GM13976 (cell line): ENCODE data around the gene CCNDBP1.
"Not testable (repeated sequence)": the region's sequence is repeated elsewhere in the genome, so short reads cannot be mapped to it uniquely, and the experiment has no call there.

Experiments
- DNase-seq: peaks from one replicate; pipeline ENCODE4 v3.0.0; 2012; ENCODE audit warnings: low spot score
- CTCF ChIP-seq: IDR thresholded peaks from 2 replicates; pipeline ENCODE4 v1.5.1; 2012; ENCODE audit warnings: borderline replicate concordance, mild to moderate bottlenecking; ENCODE audit not compliant: insufficient read depth; ENCODE audit errors: extremely low read depth, missing control alignments, control extremely low read depth
- in situ Hi-C: fragments of 300-500 bp; cut with MboI; formaldehyde crosslinking; loops from one replicate; pipeline ENCODE4 v1.12.0; 2022; ENCODE audit warnings: low sequenced_read_pairs, mixed read lengths, inconsistent platforms; ENCODE audit not compliant: unreplicated experiment

The CCNDBP1 gene

GRCh38 chr15:43153269-43153668 lies 31.9 kb upstream of the CCNDBP1 start:
- in situ Hi-C loops, result no loop called here
- no peak for TF ChIP-seq CTCF
- no peak for DNase-seq

GRCh38 chr15:43165801-43166325 lies 19.3 kb upstream of the CCNDBP1 start:
- no peak for DNase-seq
- in situ Hi-C loops, result no loop called here
- TF ChIP-seq CTCF, result no peak

GRCh38 chr15:43167261-43167660 lies 17.9 kb upstream of the CCNDBP1 start:
- DNase-seq, in situ Hi-C loops: not testable (repeated sequence)

- DNase-seq, result no peak
- TF ChIP-seq CTCF, result no peak
- in situ Hi-C loops, result no loop called here
Measured at GRCh38 chr15:43168192-43169107, 16.8 kb upstream of the CCNDBP1 start.

- no peak for TF ChIP-seq CTCF
- DNase-seq, result no peak
- in situ Hi-C loops, result no loop called here
Measured at GRCh38 chr15:43169888-43170287, 15.3 kb upstream of the CCNDBP1 start.

- DNase-seq, in situ Hi-C loops: not testable (repeated sequence)
Measured at GRCh38 chr15:43175656-43176309, 9.4 kb upstream of the CCNDBP1 start.

GRCh38 chr15:43177147-43177546 lies 8.1 kb upstream of the CCNDBP1 start:
- in situ Hi-C loops, DNase-seq: not testable (repeated sequence)

GRCh38 chr15:43183270-43183669 lies 1.9 kb upstream of the CCNDBP1 start:
- in situ Hi-C loops, result no loop called here
- no peak for DNase-seq
- TF ChIP-seq CTCF, result no peak
